Osteocyte (in vitro differentiated cells): Measurements from ENCODE around the gene PRKG1. TPM values are rescaled to one million over a fixed set of nuclear protein-coding genes. Genes with fewer than 3 reads are reported as not detected.

Source experiments
- DNase-seq: peaks from one replicate; pipeline ENCODE4 v3.0.0; 2021; ENCODE audit warnings: mixed read lengths; ENCODE audit not compliant: unreplicated experiment; ENCODE audit errors: extremely low spot score
- H3K27ac Mint-ChIP-seq: one replicate; pipeline ENCODE4 v1.8.0; 2021; ENCODE audit warnings: mild to moderate bottlenecking, mixed read lengths; ENCODE audit not compliant: unreplicated experiment
- H3K27me3 Mint-ChIP-seq: one replicate; pipeline ENCODE4 v1.8.0; 2021; ENCODE audit warnings: mixed read lengths; ENCODE audit not compliant: unreplicated experiment
- H3K36me3 Mint-ChIP-seq: one replicate; pipeline ENCODE4 v1.8.0; 2021; ENCODE audit warnings: mixed read lengths; ENCODE audit not compliant: unreplicated experiment
- H3K4me1 Mint-ChIP-seq: one replicate; pipeline ENCODE4 v1.8.0; 2021; ENCODE audit warnings: mixed read lengths; ENCODE audit not compliant: unreplicated experiment
- H3K4me3 Mint-ChIP-seq: one replicate; pipeline ENCODE4 v1.8.0; 2021; ENCODE audit warnings: mild to moderate bottlenecking, moderate library complexity, mixed read lengths; ENCODE audit not compliant: unreplicated experiment
- H3K9me3 Mint-ChIP-seq: one replicate; pipeline ENCODE4 v1.8.0; 2021; ENCODE audit warnings: mixed read lengths; ENCODE audit not compliant: unreplicated experiment
- total RNA-seq: library from RNA; stranded (reverse); gene quantifications from 2 replicates; pipeline ENCODE4 v1.2.1, GENCODE V29; 2021
- TF ChIP-seq, protein P1 (sequence below): fragments of 200-600 bp; sonication (generic); IDR thresholded peaks from 2 replicates; pipeline ENCODE4 v1.5.0; 2021; ENCODE audit warnings: antibody characterized with exemption, mild to moderate bottlenecking, moderate library complexity

PRKG1 gene
- total RNA-seq, 1 donor from 2014 or later: 10.8 TPM

DNA sequence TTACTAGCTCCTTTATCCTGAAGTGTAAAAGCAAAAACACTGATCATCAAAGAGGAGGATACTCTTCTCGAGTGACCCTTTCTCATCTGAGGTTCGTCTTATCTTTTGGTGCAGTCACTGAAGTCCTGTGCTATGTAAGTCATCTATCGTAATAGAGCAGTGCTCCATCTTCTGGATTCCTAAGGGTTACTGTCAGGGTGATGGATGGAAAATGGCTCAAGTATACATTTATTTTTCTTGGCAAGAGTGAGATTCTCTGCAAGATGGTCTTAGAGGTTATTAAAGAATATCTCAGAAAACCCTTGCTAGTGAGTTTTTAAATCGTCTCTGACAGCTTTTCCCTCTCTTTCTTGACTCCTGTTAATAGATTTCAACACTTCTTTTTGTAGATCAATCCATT lies 12.4 kb downstream of the PRKG1 start:
- H3K4me1 Mint-ChIP-seq: peaks cover 12% of the 10 kb centered on the region
- no peak for DNase-seq
- TF ChIP-seq, protein P1, sequence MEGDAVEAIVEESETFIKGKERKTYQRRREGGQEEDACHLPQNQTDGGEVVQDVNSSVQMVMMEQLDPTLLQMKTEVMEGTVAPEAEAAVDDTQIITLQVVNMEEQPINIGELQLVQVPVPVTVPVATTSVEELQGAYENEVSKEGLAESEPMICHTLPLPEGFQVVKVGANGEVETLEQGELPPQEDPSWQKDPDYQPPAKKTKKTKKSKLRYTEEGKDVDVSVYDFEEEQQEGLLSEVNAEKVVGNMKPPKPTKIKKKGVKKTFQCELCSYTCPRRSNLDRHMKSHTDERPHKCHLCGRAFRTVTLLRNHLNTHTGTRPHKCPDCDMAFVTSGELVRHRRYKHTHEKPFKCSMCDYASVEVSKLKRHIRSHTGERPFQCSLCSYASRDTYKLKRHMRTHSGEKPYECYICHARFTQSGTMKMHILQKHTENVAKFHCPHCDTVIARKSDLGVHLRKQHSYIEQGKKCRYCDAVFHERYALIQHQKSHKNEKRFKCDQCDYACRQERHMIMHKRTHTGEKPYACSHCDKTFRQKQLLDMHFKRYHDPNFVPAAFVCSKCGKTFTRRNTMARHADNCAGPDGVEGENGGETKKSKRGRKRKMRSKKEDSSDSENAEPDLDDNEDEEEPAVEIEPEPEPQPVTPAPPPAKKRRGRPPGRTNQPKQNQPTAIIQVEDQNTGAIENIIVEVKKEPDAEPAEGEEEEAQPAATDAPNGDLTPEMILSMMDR: no peak
- no peak overlapping the region for H3K27ac Mint-ChIP-seq
- H3K4me3 Mint-ChIP-seq: no peak overlapping the region
- no peaks in the 10 kb centered on the region for H3K36me3 Mint-ChIP-seq
- no peaks in the 10 kb centered on the region for H3K27me3 Mint-ChIP-seq
- no peaks in the 10 kb centered on the region for H3K9me3 Mint-ChIP-seq

DNA sequence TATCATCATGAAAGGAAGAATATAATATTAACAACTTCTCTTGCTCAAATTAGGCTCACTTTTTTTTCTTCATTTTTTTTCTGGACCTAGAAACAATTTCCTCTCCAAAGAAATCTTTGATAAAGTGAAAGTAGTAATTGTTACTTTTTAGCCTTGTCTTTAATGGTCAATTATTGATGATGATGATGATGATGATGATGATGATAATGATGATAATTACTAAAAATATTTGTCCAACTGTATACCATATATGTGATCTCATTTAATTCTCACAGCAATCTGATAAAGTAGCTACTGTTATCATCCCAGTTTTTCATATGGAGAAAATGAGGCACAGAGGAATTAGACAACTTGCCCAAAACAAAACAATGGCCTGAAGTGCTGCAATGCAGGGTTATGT lies 12.8 kb downstream of the PRKG1 start:
- no peak for DNase-seq
- Mint-ChIP-seq H3K27me3 (no peaks in the 10 kb centered on the region), H3K27ac (no peak overlapping the region), H3K9me3 (no peaks in the 10 kb centered on the region), H3K36me3 (no peaks in the 10 kb centered on the region), H3K4me3 (no peak overlapping the region), H3K4me1 (peaks cover 12% of the 10 kb centered on the region)
- TF ChIP-seq, protein P1: no peak

DNA sequence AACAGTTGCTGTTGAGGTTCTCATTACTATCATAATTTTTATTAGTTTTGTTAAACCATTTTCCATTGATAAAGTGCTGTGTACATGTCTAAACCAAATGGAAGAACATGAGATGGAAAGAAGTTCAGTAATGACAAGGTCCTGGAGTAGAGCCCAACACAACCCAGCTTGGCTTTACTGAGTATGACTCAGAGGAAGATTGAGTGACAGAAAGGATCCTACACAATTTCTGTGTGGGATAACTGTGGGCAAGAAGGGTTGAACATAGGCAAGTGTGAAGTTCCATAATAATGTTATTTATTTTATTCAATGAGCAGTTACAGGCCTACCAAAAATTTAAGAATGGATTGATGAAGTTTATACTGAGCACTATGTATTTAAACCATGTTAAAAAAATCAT lies 15.9 kb downstream of the PRKG1 start:
- H3K9me3 Mint-ChIP-seq: no peaks in the 10 kb centered on the region
- TF ChIP-seq, protein P1: no peak
- H3K4me3 Mint-ChIP-seq: no peak overlapping the region
- H3K4me1 Mint-ChIP-seq: peaks cover 3% of the 10 kb centered on the region
- H3K36me3 Mint-ChIP-seq: no peaks in the 10 kb centered on the region
- H3K27ac Mint-ChIP-seq: no peak overlapping the region
- DNase-seq: no peak
- H3K27me3 Mint-ChIP-seq: no peaks in the 10 kb centered on the region

DNA sequence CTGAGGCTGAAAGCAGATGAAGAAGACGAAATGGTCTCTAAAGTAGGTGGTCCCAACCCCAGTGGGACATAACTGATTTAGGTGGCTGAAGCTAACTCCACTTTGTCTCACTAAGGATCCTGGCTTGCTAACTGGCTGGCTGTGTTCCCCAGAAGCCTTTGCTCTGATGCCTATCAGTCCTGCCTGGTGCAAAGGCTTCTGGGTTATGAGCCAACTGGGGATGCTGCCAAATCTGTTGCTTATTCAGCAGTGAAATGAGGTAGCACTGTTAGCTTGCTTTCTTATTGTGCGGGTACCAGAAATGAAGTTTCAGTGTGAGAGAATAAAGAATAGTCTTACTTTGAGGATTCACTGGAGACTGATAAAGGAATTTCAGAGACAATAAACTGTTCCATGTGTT lies 18.1 kb downstream of the PRKG1 start:
- no peak for DNase-seq
- H3K9me3 Mint-ChIP-seq: no peaks in the 10 kb centered on the region
- H3K27me3 Mint-ChIP-seq: no peaks in the 10 kb centered on the region

DNA sequence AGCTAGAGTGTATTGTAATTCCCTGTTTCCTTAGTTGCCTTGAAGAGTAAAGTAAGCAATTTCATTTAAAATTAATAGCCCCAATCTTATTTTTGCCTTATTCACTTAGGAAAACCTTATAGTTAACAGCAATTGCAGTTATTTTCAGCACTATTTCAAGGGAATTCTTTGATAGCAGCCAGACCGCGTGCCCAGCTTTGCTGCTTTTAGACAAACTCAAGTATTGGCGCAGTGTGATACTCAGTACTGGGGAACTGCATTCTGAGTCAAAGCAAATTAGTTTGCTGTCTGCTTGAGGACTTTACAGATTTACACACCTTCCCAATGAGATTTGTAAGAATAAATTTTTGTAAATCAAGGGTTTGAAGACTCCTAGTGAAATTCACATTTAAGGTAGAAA lies 21.2 kb downstream of the PRKG1 start:
- DNase-seq: no peak
- Mint-ChIP-seq H3K9me3 (no peaks in the 10 kb centered on the region), H3K27ac (no peak overlapping the region), H3K27me3 (no peaks in the 10 kb centered on the region), H3K4me3 (no peak overlapping the region), H3K4me1 (no peaks in the 10 kb centered on the region), H3K36me3 (no peaks in the 10 kb centered on the region)
- TF ChIP-seq, protein P1: no peak

More for the DNA sequence above, 18.1 kb downstream of the PRKG1 start:
- no peak overlapping the region for H3K4me3 Mint-ChIP-seq
- H3K4me1 Mint-ChIP-seq: no peaks in the 10 kb centered on the region
- no peak overlapping the region for H3K27ac Mint-ChIP-seq
- TF ChIP-seq, protein P1: no peak
- H3K36me3 Mint-ChIP-seq: no peaks in the 10 kb centered on the region
